NB4 (cell line): ENCODE data around the gene SAMD1.

Experiments used
- POLR2A ChIP-seq: IDR thresholded peaks from 2 replicates; pipeline ENCODE4 v1.6.1; 2011; ENCODE audit warnings: mild to moderate bottlenecking; ENCODE audit not compliant: insufficient read length; ENCODE audit errors: extremely low read depth
- TF ChIP-seq, protein P1 (sequence below): IDR thresholded peaks from one replicate; pipeline ENCODE4 v1.5.1; 2012; ENCODE audit warnings: low read depth, low read length

DNA sequence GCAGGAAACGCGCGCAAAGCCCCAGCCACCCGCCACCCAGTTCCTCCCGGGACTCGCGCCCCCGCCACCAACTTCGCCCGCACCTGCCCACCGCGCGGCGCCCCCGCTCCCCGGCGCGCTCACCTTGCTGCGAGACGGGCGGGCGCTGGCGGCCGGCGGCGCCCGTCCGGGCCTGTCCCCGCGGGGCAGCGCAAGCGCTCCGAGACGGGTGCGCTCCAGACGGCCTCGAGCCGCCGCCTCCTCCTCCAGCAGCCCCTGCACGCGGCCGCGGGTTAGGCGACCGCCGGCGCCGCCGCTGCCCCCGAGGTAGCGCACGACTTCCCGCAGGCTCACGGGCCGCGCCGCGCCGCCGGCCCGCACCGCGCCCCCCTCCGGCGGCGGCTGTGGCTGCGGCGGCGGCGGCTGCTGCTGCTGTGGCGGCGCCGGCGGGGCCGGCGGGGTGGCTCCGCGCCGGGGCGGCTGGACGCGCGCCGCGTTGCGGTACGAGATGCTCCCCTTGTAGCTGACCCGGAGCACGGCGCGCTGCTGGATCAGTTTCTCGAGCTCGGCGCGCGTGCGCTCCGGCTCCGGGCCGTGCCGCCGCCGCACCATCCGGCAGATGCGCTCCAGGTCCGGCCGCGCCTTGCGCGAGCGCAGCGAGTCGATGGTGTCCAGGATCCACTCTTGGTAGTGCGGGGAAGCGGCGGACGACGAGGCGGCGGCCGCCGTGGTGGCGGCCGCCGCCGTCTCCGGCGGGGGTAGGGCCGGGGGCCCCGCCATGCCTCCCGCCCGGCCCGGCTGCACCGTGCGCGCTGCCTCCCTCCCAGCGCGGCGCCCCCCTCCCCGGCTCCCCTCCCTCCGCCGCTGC is 666 bp downstream of the SAMD1 start:
- TF ChIP-seq POLR2A, result no peak
- TF ChIP-seq, protein P1, sequence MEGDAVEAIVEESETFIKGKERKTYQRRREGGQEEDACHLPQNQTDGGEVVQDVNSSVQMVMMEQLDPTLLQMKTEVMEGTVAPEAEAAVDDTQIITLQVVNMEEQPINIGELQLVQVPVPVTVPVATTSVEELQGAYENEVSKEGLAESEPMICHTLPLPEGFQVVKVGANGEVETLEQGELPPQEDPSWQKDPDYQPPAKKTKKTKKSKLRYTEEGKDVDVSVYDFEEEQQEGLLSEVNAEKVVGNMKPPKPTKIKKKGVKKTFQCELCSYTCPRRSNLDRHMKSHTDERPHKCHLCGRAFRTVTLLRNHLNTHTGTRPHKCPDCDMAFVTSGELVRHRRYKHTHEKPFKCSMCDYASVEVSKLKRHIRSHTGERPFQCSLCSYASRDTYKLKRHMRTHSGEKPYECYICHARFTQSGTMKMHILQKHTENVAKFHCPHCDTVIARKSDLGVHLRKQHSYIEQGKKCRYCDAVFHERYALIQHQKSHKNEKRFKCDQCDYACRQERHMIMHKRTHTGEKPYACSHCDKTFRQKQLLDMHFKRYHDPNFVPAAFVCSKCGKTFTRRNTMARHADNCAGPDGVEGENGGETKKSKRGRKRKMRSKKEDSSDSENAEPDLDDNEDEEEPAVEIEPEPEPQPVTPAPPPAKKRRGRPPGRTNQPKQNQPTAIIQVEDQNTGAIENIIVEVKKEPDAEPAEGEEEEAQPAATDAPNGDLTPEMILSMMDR, result no peak
